NT2/D1 (cell line): ENCODE results near the gene APOA4.

Experiments used
- SUZ12 ChIP-seq: IDR thresholded peaks from 2 replicates; pipeline ENCODE4 v1.6.1; 2011; ENCODE audit not compliant: insufficient read length, insufficient read depth; ENCODE audit errors: extremely low read depth
- ZNF274 ChIP-seq: IDR thresholded peaks from 2 replicates; pipeline ENCODE4 v1.6.1; 2011; ENCODE audit warnings: mild to moderate bottlenecking, low read depth, low read length

GRCh38 chr11:116772443-116773202, 50.5 kb downstream of the APOA4 start, which contains the start of gene BUD13:
- no peak for TF ChIP-seq SUZ12
- no peak for TF ChIP-seq ZNF274
